ENCODE results near the gene JAZF1. TPM values are rescaled to one million over a fixed set of nuclear protein-coding genes. Genes with fewer than 3 reads are reported as not detected.

The JAZF1 gene
- total RNA-seq, 4 donors from 2014 or later, result 12.7 to 19.2 (median 14.7) TPM

DNA sequence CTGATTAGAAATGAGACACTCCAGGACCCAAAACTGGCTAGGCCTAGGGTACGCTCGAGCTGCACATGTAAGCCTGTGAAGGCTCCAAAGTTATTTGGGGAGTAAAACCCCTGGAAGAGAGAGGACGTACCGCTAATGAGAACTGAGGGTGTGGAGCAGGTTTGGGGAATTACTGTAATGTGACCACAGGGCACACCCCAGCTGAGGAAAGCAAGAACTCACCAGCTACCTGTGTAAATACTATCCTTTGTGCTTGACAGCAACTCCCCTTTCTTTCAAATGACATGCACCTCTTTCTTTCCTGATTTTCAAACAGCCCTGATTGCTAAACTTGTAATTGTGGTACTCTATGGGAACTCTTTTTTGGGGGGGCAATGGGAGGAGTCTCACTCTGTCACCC lies 147.2 kb downstream of the JAZF1 start:
- DNase-seq, result no peak
- no peaks in the 10 kb centered on the region for H3K27me3 ChIP-seq
- H3K36me3 ChIP-seq, result no peaks in the 10 kb centered on the region
- H3K27ac ChIP-seq, result no peak overlapping the region
- intact Hi-C loops (cut with DNase I), result no loop called here
- 95 to 98% methylated on average over 4 of the region's 4 CpGs for WGBS, 2 donors
- H3K4me3 ChIP-seq (replicated peaks in 1 of 3), result no peak overlapping the region
- H3K4me1 ChIP-seq, result peaks cover 10 to 40% of the 10 kb centered on the region in 2 donors
- no peaks in the 10 kb centered on the region for H3K9me3 ChIP-seq
- TF ChIP-seq, protein P1, sequence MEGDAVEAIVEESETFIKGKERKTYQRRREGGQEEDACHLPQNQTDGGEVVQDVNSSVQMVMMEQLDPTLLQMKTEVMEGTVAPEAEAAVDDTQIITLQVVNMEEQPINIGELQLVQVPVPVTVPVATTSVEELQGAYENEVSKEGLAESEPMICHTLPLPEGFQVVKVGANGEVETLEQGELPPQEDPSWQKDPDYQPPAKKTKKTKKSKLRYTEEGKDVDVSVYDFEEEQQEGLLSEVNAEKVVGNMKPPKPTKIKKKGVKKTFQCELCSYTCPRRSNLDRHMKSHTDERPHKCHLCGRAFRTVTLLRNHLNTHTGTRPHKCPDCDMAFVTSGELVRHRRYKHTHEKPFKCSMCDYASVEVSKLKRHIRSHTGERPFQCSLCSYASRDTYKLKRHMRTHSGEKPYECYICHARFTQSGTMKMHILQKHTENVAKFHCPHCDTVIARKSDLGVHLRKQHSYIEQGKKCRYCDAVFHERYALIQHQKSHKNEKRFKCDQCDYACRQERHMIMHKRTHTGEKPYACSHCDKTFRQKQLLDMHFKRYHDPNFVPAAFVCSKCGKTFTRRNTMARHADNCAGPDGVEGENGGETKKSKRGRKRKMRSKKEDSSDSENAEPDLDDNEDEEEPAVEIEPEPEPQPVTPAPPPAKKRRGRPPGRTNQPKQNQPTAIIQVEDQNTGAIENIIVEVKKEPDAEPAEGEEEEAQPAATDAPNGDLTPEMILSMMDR (IDR thresholded peaks at IDR 0.05), result no peak
- TF ChIP-seq POLR2A (IDR thresholded peaks at IDR 0.05), result no peak

GRCh38 chr7:28032738-28033380 lies 147.7 kb downstream of the JAZF1 start:
- Histone ChIP-seq H3K4me1 (peaks cover 10 to 36% of the 10 kb centered on the region in 2 donors), H3K4me3 (replicated peaks in 1 of 3) (no peak overlapping the region), H3K36me3 (no peaks in the 10 kb centered on the region), H3K27ac (no peak overlapping the region), H3K27me3 (no peaks in the 10 kb centered on the region), H3K9me3 (no peaks in the 10 kb centered on the region)
- intact Hi-C loops (cut with DNase I), result no loop called here
- 83 to 85% methylated on average over 9 of the region's 9 CpGs for WGBS, 2 donors
- DNase-seq, result no peak
- no peak for TF ChIP-seq POLR2A (IDR thresholded peaks at IDR 0.05)
- TF ChIP-seq, protein P1 (IDR thresholded peaks at IDR 0.05), result no peak

GRCh38 chr7:28029051-28029450 lies 151.5 kb downstream of the JAZF1 start:
- Histone ChIP-seq H3K4me1 (peaks cover 0 to 12% of the 10 kb centered on the region in 2 donors), H3K27ac (no peak overlapping the region), H3K9me3 (no peaks in the 10 kb centered on the region), H3K4me3 (replicated peaks in 1 of 3) (no peak overlapping the region), H3K36me3 (no peaks in the 10 kb centered on the region), H3K27me3 (no peaks in the 10 kb centered on the region)
- DNase-seq, result no peak
- TF ChIP-seq, protein P1 (IDR thresholded peaks at IDR 0.05), result no peak
- no peak for TF ChIP-seq POLR2A (IDR thresholded peaks at IDR 0.05)
- intact Hi-C loops (cut with DNase I), result no loop called here
- WGBS, 2 donors, result 92 to 93% methylated on average over 5 of the region's 5 CpGs

- Histone ChIP-seq H3K4me3 (replicated peaks in 1 of 3) (no peak overlapping the region), H3K9me3 (no peaks in the 10 kb centered on the region), H3K4me1 (peaks cover 0 to 11% of the 10 kb centered on the region in 2 donors), H3K36me3 (no peaks in the 10 kb centered on the region), H3K27me3 (no peaks in the 10 kb centered on the region), H3K27ac (no peak overlapping the region)
- intact Hi-C loops (cut with DNase I), result no loop called here
- 95 to 96% methylated on average over 3 of the region's 3 CpGs for WGBS, 2 donors
- no peak for DNase-seq
- TF ChIP-seq POLR2A (IDR thresholded peaks at IDR 0.05), result no peak
- TF ChIP-seq, protein P1 (IDR thresholded peaks at IDR 0.05), result no peak
Observed at GRCh38 chr7:28028471-28028870, 152.1 kb downstream of the JAZF1 start.

DNA sequence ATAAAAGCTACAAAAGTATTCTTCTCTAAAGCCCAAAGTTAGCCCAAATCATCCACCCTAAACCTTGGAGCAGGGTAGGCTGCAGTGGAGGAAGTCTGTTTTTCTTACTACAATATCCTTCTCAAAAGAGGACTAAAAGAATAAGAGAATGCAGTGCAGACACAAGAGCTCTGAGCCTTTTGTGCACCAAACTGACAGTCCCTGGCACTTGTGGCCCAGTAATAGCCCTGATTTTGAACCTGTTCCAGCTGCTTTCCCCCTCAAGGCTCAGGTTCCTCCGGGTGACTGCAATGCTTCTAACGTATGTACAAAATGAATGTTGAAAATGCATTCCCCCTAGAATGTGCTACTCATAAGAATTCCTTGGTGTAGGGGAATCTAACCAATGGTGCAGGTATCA lies 154.4 kb downstream of the JAZF1 start:
- no peaks in the 10 kb centered on the region for H3K27me3 ChIP-seq
- H3K4me1 ChIP-seq, result no peaks in the 10 kb centered on the region
- H3K9me3 ChIP-seq, result no peaks in the 10 kb centered on the region
- intact Hi-C loops (cut with DNase I), result no loop called here
- no peak overlapping the region for H3K27ac ChIP-seq
- no peaks in the 10 kb centered on the region for H3K36me3 ChIP-seq
- 62 to 73% methylated on average over 2 of the region's 2 CpGs for WGBS, 2 donors
- no peak for TF ChIP-seq POLR2A (IDR thresholded peaks at IDR 0.05)
- TF ChIP-seq, protein P1 (IDR thresholded peaks at IDR 0.05), result no peak
- no peak for DNase-seq
- no peak overlapping the region for H3K4me3 ChIP-seq (replicated peaks in 1 of 3)
